HG02885 (cell line): ENCODE data around the gene CUX1.
"Not testable (repeated sequence)": the region's sequence is repeated elsewhere in the genome, so short reads cannot be mapped to it uniquely, and the experiment has no call there.

Source experiments
- ATAC-seq: cut with Tn5 transposase; IDR thresholded peaks from one replicate; pipeline ENCODE4 v1.9.1; 2021; ENCODE audit warnings: mild to moderate bottlenecking; ENCODE audit not compliant: unreplicated experiment, poor library complexity

Gene CUX1

DNA sequence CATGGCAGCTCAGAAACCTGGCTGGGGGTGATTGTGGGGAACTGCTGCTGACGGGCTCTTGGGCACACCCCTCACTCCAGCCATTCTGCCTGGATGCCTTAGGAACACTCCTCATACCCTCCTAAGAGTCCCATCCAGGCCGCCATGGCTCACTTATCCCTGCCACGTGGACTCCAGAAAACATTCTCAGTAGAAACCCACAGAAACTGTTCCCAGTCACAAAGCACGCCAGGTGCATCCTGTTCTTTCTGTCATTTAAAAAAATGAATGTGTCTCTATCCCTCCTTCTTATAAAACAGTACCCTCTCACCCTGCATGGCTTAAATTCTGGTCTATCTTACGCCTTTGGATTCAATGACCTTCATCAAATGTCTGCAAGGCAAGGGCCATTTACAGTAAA is 177.7 kb downstream of the CUX1 start:
- no peak for ATAC-seq

- no peak for ATAC-seq
These were observed 178.8 kb downstream of the CUX1 start for GRCh38 chr7:101996131-101996691.

GRCh38 chr7:101996876-101997275 is 179.4 kb downstream of the CUX1 start:
- ATAC-seq = no peak

DNA sequence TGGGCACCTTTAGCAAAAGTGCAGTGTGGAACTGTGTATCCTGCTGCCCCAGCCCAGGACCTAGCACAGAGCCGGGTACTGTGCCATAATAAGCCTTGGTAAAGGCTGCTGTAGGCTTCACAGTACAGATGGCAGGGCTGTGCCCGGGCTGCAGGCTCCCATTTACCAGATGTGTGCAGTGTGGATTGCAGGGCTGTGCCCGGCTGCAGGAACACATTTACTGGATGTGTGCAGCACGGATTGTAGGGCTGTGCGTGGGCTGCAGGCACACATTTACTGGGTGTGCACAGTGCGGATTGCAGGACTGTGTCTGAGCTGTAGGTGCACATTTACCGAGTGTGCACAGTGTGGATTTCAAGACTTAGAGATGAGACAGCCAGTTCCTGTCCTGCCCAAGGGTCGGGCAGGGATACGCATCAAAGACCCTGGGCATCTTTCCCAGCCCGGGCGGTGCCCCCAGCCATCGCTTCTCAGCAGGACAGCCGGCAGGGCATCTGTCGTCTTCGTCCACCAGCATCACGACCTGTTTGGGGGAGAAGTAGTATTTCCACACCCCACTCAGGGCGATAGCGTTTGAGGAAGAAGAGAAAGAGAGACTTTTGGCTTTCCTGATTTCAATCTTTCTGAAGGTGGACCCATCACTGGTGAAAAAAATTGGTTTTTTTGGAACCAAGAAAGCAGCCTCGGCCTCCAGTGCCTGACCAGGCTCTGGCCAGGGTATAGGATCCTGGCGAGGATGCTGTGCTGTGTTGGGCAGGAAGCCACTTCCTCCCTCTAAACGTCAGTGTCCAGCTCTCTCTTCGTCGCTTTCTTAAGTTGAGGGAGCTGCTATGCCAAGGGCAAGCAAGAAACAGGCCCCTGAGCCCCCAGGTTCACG is 180.8 kb downstream of the CUX1 start:
- ATAC-seq = no peak

DNA sequence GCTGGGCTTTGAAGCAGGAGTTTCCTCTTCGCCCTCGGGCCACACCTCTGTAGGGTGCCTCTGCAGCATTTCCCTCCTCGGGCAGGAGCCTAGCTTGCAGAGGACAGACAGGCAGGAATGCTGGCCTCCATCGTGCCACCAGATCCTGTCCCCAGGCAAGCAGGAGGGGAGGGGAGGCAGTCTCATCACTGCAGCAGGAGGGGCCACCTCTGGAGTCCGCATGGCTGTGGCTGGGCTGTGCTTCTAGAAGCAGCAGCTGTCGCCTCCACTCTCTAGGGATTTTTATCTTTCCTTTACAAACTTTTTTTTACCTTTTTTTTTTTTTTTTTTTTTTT is 181.4 kb downstream of the CUX1 start:
- ATAC-seq = no peak

DNA sequence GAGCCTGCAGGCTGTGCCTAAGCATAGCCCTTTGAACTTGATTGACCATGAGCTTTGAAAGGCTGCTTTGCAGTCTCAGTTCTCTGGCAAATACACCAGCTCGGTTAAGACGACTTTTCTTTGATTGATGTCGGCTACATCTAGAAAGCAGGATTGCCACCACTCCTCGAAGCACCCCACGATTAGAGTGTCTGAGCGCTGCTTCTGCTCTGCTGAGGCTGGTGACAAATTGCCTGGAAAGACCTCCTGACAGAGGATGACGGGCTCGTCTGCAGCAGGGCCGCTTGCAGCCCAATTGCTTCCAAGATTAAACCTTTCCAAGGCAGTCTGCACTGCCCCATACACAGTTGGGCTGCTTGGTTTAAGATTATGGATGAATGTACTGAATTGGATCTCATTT is 182.0 kb downstream of the CUX1 start:
- no peak for ATAC-seq

- ATAC-seq = no peak
These were observed 182.7 kb downstream of the CUX1 start for GRCh38 chr7:102000123-102000522.

DNA sequence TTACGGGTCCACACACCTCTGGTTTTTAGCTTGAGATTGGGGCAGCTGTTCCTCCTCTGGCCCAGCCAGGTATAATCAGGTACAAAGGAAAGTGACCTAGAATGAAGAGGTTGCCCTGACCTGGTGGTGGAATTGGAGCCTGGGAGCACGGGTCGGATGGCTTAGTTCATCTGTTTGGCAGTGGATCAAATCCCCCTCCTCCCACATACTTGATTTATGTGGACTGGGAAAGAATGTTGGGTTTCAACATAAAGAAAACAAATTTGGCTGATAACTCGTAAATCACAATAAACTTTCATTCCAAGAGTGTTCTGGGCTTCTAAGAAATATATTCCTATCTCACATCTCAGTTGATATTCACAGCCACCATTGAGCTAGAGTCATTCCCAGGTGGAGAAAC is 186.8 kb downstream of the CUX1 start:
- no peak for ATAC-seq

- ATAC-seq = no peak
These were observed 187.4 kb downstream of the CUX1 start for GRCh38 chr7:102004848-102005247.

DNA sequence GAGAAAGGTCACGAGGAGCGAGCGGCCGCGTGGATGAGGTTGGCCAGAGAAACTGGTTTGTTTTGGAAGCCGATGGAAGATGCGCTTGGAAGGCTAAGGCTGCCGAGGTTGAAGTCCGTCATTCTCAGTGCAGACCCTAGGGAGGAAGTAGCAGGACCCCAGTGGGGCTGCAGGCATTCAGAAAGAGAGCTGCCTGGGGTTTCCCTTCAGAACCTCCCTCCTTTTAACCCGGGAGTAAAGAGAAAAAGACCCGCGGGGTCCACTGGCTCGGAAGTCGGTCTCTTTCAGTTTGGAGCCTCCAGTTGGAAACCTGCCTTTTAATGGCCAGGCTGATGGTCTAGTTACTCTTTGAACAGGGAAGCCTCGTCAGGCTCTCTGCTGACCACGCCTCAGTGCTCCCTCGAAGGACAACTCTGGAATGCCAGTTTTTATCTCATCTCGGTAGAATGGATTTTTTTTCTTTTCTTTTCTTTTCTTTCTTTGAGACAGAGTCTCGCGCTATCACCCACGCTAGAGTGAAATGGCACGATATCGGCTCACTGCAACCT is 188.6 kb downstream of the CUX1 start:
- ATAC-seq = no peak

DNA sequence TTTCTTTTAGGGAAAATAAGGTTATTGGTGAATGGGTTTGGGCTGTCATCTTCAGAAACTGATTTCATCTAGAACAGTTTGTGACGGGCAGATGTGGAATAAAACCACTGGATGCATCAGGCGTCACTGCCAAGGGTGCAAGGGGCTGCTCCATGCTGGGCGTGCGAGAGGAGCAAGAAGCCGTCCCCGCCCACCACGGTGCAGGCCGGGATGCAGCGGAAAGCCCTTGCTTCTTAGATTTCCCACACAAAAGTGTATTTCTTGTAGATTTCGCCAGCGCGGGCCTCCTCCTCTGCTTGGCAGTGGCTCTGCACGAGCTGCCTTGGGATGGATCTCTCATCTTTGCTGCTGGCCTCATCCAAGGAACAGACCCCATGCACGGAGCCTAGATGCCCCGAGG is 189.3 kb downstream of the CUX1 start:
- ATAC-seq = no peak

GRCh38 chr7:102008535-102009262 is 191.3 kb downstream of the CUX1 start:
- no peak for ATAC-seq

GRCh38 chr7:102009628-102010027 is 192.2 kb downstream of the CUX1 start:
- ATAC-seq = no peak

- not testable (repeated sequence) for ATAC-seq
These were observed 194.8 kb downstream of the CUX1 start for GRCh38 chr7:102012112-102012830.

DNA sequence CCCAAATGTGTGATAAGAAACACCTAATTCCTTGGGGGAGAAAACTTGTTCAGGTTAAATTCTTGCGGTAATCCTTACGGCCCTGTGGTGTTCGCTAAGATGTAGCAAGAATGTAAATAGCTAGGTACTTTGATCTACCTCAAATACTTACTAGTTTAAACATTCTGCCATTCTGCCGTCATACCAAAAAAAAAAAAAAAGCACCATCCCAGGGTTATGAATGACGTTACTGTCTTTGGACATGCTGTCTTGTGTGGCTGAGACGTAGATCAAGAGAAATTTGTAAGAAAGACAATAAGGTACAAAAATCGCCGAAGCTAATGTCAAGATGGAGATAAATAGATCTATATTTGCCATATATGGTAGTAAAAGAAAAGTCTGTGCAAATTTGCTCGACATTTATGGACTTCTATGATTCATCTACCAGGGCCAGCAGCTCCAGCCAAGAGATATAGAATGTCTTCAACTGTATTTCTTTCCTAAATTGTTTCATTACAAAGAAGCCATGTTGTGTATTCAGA is 195.6 kb downstream of the CUX1 start:
- ATAC-seq = no peak

- ATAC-seq = no peak
These were observed 201.4 kb downstream of the CUX1 start for GRCh38 chr7:102018876-102019275.

DNA sequence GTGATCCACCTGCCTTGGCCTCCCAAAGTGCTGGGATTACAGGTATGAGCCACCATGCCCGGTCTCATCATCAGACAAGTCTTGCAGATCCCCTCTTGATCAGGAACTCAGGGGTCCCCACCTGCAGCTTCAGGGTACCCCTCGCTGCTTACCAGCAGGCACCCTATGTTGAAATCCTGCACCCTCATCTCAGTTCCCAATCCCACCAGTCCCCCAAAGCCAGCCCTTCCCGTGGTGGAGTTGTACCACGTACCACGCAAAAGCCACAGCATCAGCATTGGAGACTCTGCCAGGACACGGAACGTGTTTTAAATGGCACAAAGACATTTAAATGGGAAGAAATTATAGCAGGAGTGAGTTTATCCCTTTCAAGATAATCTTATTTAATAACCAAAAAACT is 202.0 kb downstream of the CUX1 start:
- no peak for ATAC-seq

GRCh38 chr7:102021841-102022618 is 204.6 kb downstream of the CUX1 start:
- ATAC-seq = no peak

DNA sequence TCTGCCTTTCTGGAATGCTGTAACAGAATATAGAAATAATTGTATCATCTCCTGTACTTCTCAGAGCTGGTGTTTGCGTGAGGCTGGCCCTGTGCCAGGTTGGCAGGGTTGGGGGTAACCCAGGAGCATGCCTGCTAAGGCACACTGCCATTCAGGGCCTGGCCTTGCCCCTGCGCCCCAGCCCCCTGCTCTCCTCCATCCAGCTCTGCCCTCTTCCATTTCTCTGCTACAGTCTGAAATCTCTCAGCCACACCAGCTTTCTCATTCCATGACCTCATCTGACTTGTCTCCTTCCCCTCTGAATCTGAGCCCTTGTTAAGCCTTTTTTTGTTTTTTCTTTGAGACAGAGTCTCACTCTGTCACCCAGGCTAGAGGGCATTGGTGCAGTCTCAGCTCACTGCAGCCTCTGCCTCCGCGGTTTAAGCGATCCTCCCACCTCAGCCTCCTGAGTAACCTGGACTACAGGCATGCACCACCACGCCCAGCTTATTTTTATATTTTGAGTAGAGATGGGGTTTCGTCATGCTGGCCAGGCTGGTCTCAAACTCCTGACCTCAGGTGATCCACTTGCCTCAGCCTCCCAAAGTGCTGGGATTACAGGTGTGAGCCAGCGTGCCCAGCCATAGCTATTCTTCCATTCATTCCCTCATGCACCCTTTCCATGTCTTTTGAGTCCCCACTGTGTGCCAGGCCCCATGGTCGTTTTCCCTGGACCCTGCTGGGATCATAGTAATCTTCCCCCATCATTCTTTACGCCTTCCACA is 206.8 kb downstream of the CUX1 start:
- ATAC-seq = no peak
